Measurements from ENCODE around the gene RPL13. TPM values are rescaled to one million over a fixed set of nuclear protein-coding genes. Genes with fewer than 3 reads are reported as not detected.
A peak's percentile ranks its signal among the peaks of the same experiment; 100 is the strongest.

The RPL13 gene
- total and polyA plus RNA-seq, 10 donors = 2,154 to 16,278 (median 6,788) TPM

DNA sequence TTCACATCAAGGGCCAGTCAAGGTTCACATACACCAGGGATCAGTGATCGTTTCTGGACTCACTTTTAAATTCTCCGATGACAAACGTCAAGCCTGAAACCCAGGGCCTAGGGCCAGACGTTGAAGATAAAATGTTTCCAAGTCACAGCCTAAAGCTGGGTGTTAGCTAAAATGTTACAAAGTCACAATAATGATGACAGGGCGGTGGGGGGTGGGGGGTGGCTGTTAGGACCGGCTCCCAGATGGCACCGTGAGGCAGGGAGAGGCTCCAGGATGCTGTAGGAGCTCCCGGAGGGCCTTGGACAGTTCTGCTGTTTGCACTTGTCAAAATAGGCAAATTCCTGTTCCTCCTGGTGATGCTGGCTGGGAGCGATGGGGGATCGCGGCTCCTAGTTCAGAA lies 16.4 kb upstream of the RPL13 start:
- H3K36me3 ChIP-seq = peaks cover 2 to 91% (median 56%) of the 10 kb centered on the region in 6 donors
- WGBS, 5 donors = 92 to 96% (median 94%) methylated on average over 8 to 11 of the region's 11 CpGs

DNA sequence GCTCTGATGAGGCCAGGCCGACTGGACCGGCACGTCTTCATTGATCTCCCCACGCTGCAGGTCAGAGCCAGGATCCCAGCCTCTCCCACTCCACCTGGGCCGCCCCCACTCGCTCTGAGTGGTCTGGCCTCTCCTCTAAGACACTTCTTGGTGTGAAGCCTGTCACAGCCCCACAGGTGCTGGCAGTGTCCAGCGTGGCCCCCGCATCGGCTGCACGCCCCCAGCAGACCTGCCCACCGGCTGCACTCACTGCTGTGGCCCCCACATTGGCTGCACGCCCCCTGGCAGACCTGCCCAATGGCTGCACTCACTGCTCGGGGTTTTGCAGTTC lies 15.8 kb upstream of the RPL13 start:
- H3K36me3 ChIP-seq = peaks cover 2 to 91% (median 61%) of the 10 kb centered on the region in 6 donors
- WGBS, 5 donors = 94 to 98% (median 96%) methylated on average over 7 to 13 of the region's 13 CpGs
- TF ChIP-seq POLR2A (IDR thresholded peaks at IDR 0.05) (no peak), POLR2AphosphoS5 (IDR thresholded peaks at IDR 0.05) (peak in 1 of 3 donors; percentile 37)
- no peak overlapping the region for H3K27ac ChIP-seq
- no peaks in the 10 kb centered on the region for H3K27me3 ChIP-seq (replicated peaks in 1 of 7)
- peaks cover 0 to 15% (median 0%) of the 10 kb centered on the region in 6 donors for H3K4me1 ChIP-seq
- H3K4me3 ChIP-seq = no peak overlapping the region
- intact Hi-C loops (cut with DNase I; ENCODE audit: low total_unique reads) = no loop called here
- no peaks in the 10 kb centered on the region for H3K9me3 ChIP-seq
- no peak for DNase-seq

More for the DNA sequence above, 16.4 kb upstream of the RPL13 start:
- TF ChIP-seq POLR2AphosphoS5 (IDR thresholded peaks at IDR 0.05) (no peak), POLR2A (IDR thresholded peaks at IDR 0.05) (no peak)
- TF ChIP-seq, protein P1, sequence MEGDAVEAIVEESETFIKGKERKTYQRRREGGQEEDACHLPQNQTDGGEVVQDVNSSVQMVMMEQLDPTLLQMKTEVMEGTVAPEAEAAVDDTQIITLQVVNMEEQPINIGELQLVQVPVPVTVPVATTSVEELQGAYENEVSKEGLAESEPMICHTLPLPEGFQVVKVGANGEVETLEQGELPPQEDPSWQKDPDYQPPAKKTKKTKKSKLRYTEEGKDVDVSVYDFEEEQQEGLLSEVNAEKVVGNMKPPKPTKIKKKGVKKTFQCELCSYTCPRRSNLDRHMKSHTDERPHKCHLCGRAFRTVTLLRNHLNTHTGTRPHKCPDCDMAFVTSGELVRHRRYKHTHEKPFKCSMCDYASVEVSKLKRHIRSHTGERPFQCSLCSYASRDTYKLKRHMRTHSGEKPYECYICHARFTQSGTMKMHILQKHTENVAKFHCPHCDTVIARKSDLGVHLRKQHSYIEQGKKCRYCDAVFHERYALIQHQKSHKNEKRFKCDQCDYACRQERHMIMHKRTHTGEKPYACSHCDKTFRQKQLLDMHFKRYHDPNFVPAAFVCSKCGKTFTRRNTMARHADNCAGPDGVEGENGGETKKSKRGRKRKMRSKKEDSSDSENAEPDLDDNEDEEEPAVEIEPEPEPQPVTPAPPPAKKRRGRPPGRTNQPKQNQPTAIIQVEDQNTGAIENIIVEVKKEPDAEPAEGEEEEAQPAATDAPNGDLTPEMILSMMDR (IDR thresholded peaks at IDR 0.05 in 8 of 11, conservative IDR thresholded peaks at IDR 0.05 in 3 of 11) = no peak
- no peak overlapping the region for H3K27ac ChIP-seq
- H3K9me3 ChIP-seq = no peaks in the 10 kb centered on the region
- no peaks in the 10 kb centered on the region for H3K27me3 ChIP-seq (replicated peaks in 1 of 7)
- H3K4me1 ChIP-seq = peaks cover 0 to 9% (median 0%) of the 10 kb centered on the region in 6 donors
- no peak overlapping the region for H3K4me3 ChIP-seq
- no peak for DNase-seq
- intact Hi-C loops (cut with DNase I; ENCODE audit: low total_unique reads) = no loop called here

DNA sequence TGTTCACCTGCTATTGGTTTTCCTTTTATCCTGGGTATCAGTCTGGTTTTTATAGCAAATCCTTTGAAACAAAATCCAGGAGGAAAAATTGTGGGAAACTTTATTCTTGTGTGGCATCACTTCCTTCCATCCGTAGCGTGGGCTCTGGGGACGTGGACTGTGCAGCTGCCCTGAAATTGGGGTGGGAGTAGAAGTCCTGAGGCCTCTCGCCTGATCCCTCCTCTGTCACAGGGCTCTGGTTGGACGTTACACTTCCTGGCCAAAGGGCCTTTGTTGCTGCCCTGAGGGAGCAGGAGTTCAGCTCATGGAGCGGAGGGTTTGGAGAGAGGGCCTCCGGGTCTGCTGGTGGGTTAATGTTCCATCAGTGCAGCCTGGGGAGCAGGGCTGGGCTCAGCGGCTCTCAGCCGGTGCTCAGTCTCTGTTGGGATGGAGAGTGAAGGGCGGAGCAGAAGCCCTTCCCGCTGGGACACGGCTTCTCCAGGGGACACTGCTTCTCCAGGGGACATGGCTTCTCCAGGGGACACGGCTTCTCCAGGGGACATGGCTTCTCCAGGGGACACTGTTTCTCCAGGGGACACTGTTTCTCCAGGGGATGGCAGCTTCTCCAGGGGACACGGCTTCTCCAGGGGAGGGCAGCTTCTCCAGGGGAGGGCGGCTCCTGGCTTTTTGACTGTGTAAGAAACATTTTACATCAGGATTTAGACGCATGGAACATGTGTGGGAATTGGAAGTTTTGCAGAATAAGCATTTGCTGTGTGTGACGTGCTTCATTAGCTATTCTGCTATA lies 15.2 kb upstream of the RPL13 start:
- intact Hi-C loops (cut with DNase I; ENCODE audit: low total_unique reads) = no loop called here
- Histone ChIP-seq H3K4me3 (no peak overlapping the region), H3K9me3 (no peaks in the 10 kb centered on the region), H3K27me3 (replicated peaks in 1 of 7) (no peaks in the 10 kb centered on the region), H3K36me3 (peaks cover 2 to 91% (median 66%) of the 10 kb centered on the region in 6 donors), H3K4me1 (peaks cover 0 to 19% (median 0%) of the 10 kb centered on the region in 6 donors), H3K27ac (no peak overlapping the region)
- WGBS, 5 donors = 90 to 100% (median 95%) methylated on average over 16 to 17 of the region's 17 CpGs
- no peak for DNase-seq
- TF ChIP-seq POLR2AphosphoS5 (IDR thresholded peaks at IDR 0.05) = no peak
- TF ChIP-seq, protein P1 (IDR thresholded peaks at IDR 0.05 in 8 of 11, conservative IDR thresholded peaks at IDR 0.05 in 3 of 11) = no peak
- no peak for TF ChIP-seq POLR2A (IDR thresholded peaks at IDR 0.05)

DNA sequence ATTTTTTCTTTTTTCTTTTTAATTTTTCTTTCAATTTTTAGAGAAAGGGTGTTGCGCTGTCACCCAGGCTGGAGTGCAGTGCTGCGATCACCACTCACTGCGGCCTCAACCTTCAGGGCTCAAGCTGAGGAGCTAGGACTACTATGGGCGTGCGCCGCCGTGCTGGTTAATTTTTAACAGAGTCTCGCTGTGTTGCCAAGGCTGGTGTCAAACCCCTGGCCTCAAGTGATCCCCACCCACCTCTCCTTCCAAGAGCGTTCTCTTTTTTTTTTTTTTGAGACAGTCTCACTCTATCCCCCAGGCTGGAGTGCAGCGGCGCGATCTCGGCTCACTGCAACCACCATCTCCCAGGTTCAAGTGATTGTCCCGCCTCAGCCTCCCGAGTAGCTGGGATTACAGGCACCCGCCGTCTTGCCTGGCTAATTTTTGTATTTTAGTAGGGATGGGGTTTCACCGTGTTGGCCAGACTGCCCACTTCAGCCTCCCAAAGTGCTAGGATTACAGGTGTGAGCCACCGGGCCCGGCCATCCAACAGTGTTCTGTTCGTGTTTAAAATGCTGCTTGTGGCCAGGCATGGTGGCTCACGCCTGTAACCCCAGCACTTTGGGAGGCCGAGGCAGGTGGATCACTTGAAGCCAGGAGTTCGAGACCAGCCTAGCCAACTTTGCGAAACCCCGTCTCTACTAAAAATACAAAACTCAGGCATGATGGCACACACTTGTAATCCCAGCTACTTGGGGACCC lies 14.5 kb upstream of the RPL13 start:
- DNase-seq = no peak
- TF ChIP-seq POLR2A (IDR thresholded peaks at IDR 0.05) = no peak
- TF ChIP-seq POLR2AphosphoS5 (IDR thresholded peaks at IDR 0.05) = no peak
- TF ChIP-seq, protein P1 (IDR thresholded peaks at IDR 0.05 in 8 of 11, conservative IDR thresholded peaks at IDR 0.05 in 3 of 11) = no peak
- Histone ChIP-seq H3K9me3 (no peaks in the 10 kb centered on the region), H3K4me3 (no peak overlapping the region), H3K27ac (no peak overlapping the region), H3K36me3 (peaks cover 2 to 91% (median 72%) of the 10 kb centered on the region in 6 donors), H3K4me1 (peaks cover 0 to 19% (median 0%) of the 10 kb centered on the region in 6 donors), H3K27me3 (replicated peaks in 1 of 7) (no peaks in the 10 kb centered on the region)
- intact Hi-C loops (cut with DNase I; ENCODE audit: low total_unique reads) = no loop called here
- 95 to 98% (median 96%) methylated on average over 26 of the region's 26 CpGs for WGBS, 5 donors
